ENCODE results near the gene TGFB2. TPM values are rescaled to one million over a fixed set of nuclear protein-coding genes. Genes with fewer than 3 reads are reported as not detected.

The TGFB2 gene
- total RNA-seq (0.32 and 0.76 TPM in 2 replicates), polyA plus RNA-seq (0.25 and 0.55 TPM in 2 replicates), polyA minus RNA-seq (0.86 TPM in 2 replicates)
- 2.2 TPM for total RNA-seq (2013)

DNA sequence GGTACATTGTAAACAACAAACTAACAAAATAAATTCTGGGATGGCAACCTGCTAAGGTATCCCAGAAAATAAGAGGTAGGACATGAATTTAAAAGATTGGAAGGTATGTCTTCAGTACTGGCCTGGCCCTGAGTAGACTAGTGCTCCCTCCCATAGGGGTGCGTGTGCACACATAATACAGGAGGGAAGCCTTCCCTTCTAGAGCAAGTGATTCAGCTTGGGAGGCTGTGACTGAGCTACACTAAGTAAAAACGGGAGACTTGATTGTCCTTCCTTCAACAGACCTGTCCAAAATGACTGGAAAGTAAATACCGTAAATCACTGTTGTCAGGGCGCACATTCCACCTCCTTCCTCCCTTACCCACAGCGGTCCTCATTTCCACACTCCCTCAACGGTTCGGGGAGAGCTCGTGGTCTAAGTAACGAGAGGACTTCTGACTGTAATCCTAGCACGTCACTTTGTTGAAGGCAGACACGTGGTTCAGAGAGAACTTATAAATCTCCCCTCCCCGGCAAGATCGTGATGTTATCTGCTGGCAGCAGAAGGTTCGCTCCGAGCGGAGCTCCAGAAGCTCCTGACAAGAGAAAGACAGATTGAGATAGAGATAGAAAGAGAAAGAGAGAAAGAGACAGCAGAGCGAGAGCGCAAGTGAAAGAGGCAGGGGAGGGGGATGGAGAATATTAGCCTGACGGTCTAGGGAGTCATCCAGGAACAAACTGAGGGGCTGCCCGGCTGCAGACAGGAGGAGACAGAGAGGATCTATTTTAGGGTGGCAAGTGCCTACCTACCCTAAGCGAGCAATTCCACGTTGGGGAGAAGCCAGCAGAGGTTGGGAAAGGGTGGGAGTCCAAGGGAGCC is at the start of gene TGFB2:
Gene TGFB2 (plus strand): TSS at position 523 of the 859 bp plus-strand sequence. CDS start 1,366 bp downstream, outside the sequence.
- no peak within 1 kb of the TSS for H3K4me3 Mint-ChIP-seq
- H3K27me3 Mint-ChIP-seq = no peaks in the 10 kb centered on the region
- ChIA-PET POLR2A (interaction anchor here (1.9 kb wide), 1 partner anchor 843 kb away, joined by 6 read pairs; no protein-coding TSS in a partner anchor), CTCF (interaction anchor here (0.9 to 1.7 kb wide), 5 partner anchors 10 to 1467 kb away, joined by 3 to 5 read pairs (median 3); no protein-coding TSS in a partner anchor)
- peak within 1 kb of the TSS; percentile 90 for H2AFZ ChIP-seq (ENCODE audit: insufficient read depth, low read depth, low read length, poor library complexity, severe bottlenecking)
- TF ChIP-seq, protein P1, sequence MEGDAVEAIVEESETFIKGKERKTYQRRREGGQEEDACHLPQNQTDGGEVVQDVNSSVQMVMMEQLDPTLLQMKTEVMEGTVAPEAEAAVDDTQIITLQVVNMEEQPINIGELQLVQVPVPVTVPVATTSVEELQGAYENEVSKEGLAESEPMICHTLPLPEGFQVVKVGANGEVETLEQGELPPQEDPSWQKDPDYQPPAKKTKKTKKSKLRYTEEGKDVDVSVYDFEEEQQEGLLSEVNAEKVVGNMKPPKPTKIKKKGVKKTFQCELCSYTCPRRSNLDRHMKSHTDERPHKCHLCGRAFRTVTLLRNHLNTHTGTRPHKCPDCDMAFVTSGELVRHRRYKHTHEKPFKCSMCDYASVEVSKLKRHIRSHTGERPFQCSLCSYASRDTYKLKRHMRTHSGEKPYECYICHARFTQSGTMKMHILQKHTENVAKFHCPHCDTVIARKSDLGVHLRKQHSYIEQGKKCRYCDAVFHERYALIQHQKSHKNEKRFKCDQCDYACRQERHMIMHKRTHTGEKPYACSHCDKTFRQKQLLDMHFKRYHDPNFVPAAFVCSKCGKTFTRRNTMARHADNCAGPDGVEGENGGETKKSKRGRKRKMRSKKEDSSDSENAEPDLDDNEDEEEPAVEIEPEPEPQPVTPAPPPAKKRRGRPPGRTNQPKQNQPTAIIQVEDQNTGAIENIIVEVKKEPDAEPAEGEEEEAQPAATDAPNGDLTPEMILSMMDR (IDR thresholded peaks at IDR 0.05) = no peak
- no peak for TF ChIP-seq EZH2 (IDR thresholded peaks at IDR 0.05; ENCODE audit: borderline replicate concordance, insufficient read depth, low read depth, low read length, poor library complexity, severe bottlenecking)
- WGBS (ENCODE audit: insufficient coverage) = 4% methylated on average over 16 of the region's 22 CpGs
- ATAC-seq (ENCODE audit: low read depth) = peak; percentile 22
- peaks cover 32 to 33% of the 10 kb centered on the region in 2 donors for H3K4me1 ChIP-seq (ENCODE audit: control insufficient read depth in 2 of 2, insufficient read depth in 2 of 2, low read length in 2 of 2)
- peak within 1 kb of the TSS; percentile 21 to 37 for H3K27ac ChIP-seq (ENCODE audit: low read length in 2 of 2)
- no peaks in the 10 kb centered on the region for H3K9me3 Mint-ChIP-seq (ENCODE audit: insufficient read depth)
- no peak within 1 kb of the TSS for H3K27ac Mint-ChIP-seq
- peak; percentile 76 for DNase-seq
- H3K27me3 ChIP-seq (replicated peaks in 1 of 4; ENCODE audit: control extremely low read depth in 1 of 4, control insufficient read depth in 3 of 4, insufficient read depth in 4 of 4, low read length in 3 of 4) = no peaks in the 10 kb centered on the region
- no peaks in the 10 kb centered on the region for H3K79me2 ChIP-seq (ENCODE audit: control insufficient read depth, insufficient read depth, low read length)
- H3K4me2 ChIP-seq (replicated peaks; ENCODE audit: low read depth, low read length, poor library complexity, severe bottlenecking) = peak within 1 kb of the TSS; percentile 98
- no peaks in the 10 kb centered on the region for H3K36me3 ChIP-seq (replicated peaks in 1 of 2; ENCODE audit: control extremely low read depth in 1 of 2, control insufficient read depth in 1 of 2, extremely low read depth in 1 of 2, insufficient read depth in 2 of 2, low read length in 1 of 2)
- intact Hi-C loops (cut with micrococcal nuclease) = loop anchor here (5.0 to 10.0 kb wide), 4 partner anchors 100 to 827 kb away; partner anchors contain the start of gene LYPLAL1
- H3K4me1 Mint-ChIP-seq = peaks cover 35% of the 10 kb centered on the region
- H3K9me3 ChIP-seq (ENCODE audit: control extremely low read depth in 1 of 3, control insufficient read depth in 2 of 3, insufficient read depth in 1 of 3, low read length in 2 of 3) = no peaks in the 10 kb centered on the region
- H3K4me3 ChIP-seq (ENCODE audit: control extremely low read depth in 1 of 5, extremely low read depth in 1 of 5, insufficient read depth in 1 of 5, low read depth in 2 of 5, low read length in 4 of 5) = peak within 1 kb of the TSS; percentile 59 to 83 (median 75)
- peak within 1 kb of the TSS; percentile 93 for H3K9ac ChIP-seq (ENCODE audit: low read length)
- no peaks in the 10 kb centered on the region for H4K20me1 ChIP-seq (ENCODE audit: control insufficient read depth, insufficient read depth, low read length, poor library complexity, severe bottlenecking)

DNA sequence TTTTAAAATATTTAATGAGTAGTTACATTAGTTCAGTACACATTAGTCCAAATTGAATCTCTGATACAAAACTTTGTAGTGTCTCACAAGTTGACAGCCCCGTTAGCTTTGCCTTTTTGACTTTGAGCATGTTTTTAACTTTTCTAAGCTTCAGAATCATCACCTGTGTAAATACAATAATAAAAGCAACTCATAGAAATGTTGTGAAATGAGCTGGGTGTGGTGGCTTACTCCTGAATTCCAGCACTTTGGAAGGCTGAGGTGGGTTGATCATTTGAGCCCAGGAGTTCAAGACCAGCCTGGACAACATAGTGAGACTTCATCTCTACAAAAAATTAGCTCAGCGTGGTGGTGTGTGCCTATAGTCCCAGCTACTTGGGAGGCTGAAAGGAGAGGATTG is 49.0 kb upstream of the TGFB2 start:
- no peak for ATAC-seq (ENCODE audit: low read depth)
- no peak overlapping the region for H2AFZ ChIP-seq (ENCODE audit: insufficient read depth, low read depth, low read length, poor library complexity, severe bottlenecking)
- peaks cover 64% of the 10 kb centered on the region for H3K79me2 ChIP-seq (ENCODE audit: control insufficient read depth, insufficient read depth, low read length)
- H3K27ac ChIP-seq (ENCODE audit: low read length in 2 of 2) = no peak overlapping the region
- no peaks in the 10 kb centered on the region for H3K4me1 ChIP-seq (ENCODE audit: control insufficient read depth in 2 of 2, insufficient read depth in 2 of 2, low read length in 2 of 2)
- H3K27ac Mint-ChIP-seq = no peak overlapping the region
- H3K4me1 Mint-ChIP-seq = peaks cover 2% of the 10 kb centered on the region
- H3K9ac ChIP-seq (ENCODE audit: low read length) = no peak overlapping the region
- no peaks in the 10 kb centered on the region for H3K27me3 ChIP-seq (replicated peaks in 1 of 4; ENCODE audit: control extremely low read depth in 1 of 4, control insufficient read depth in 3 of 4, insufficient read depth in 4 of 4, low read length in 3 of 4)
- no peak overlapping the region for H3K4me3 Mint-ChIP-seq
- CTCF ChIA-PET = interaction anchor here (0.7 to 1.5 kb wide), 3 partner anchors 34 to 117 kb away, joined by 3 read pairs; no protein-coding TSS in a partner anchor
- peaks cover 8% of the 10 kb centered on the region for H4K20me1 ChIP-seq (ENCODE audit: control insufficient read depth, insufficient read depth, low read length, poor library complexity, severe bottlenecking)
- peaks cover 0 to 11% of the 10 kb centered on the region in 2 experiments for H3K36me3 ChIP-seq (replicated peaks in 1 of 2; ENCODE audit: control extremely low read depth in 1 of 2, control insufficient read depth in 1 of 2, extremely low read depth in 1 of 2, insufficient read depth in 2 of 2, low read length in 1 of 2)
- H3K9me3 ChIP-seq (ENCODE audit: control extremely low read depth in 1 of 3, control insufficient read depth in 2 of 3, insufficient read depth in 1 of 3, low read length in 2 of 3) = no peaks in the 10 kb centered on the region
- no peak for DNase-seq
- WGBS (ENCODE audit: insufficient coverage) = no CpG with 5 or more reads among the region's 2 CpGs
- POLR2A ChIA-PET = no interaction called here
- H3K9me3 Mint-ChIP-seq (ENCODE audit: insufficient read depth) = no peaks in the 10 kb centered on the region
- H3K4me3 ChIP-seq (ENCODE audit: control extremely low read depth in 1 of 5, extremely low read depth in 1 of 5, insufficient read depth in 1 of 5, low read depth in 2 of 5, low read length in 4 of 5) = no peak overlapping the region
- H3K4me2 ChIP-seq (replicated peaks; ENCODE audit: low read depth, low read length, poor library complexity, severe bottlenecking) = no peak overlapping the region
- H3K27me3 Mint-ChIP-seq = no peaks in the 10 kb centered on the region
- TF ChIP-seq, protein P1 (IDR thresholded peaks at IDR 0.05) = no peak
- no peak for TF ChIP-seq EZH2 (IDR thresholded peaks at IDR 0.05; ENCODE audit: borderline replicate concordance, insufficient read depth, low read depth, low read length, poor library complexity, severe bottlenecking)
- intact Hi-C loops (cut with micrococcal nuclease) = no loop called here
